Placental pericyte (primary cell): ENCODE results near the gene AQP3. TPM values are rescaled to one million over a fixed set of nuclear protein-coding genes. Genes with fewer than 3 reads are reported as not detected.

Experiments
- small RNA-seq: library from RNA; depleted of rRNA; stranded (forward); fragments of <200 nt; gene quantifications from one replicate; pipeline ENCODE3, GENCODE V24; 2012; ENCODE audit warnings: low replicate concordance
- total RNA-seq: library from RNA; depleted of rRNA; stranded (reverse); fragments of >200 nt; gene quantifications from 2 replicates; pipeline ENCODE4 v1.2.3, GENCODE V29; 2012

The AQP3 gene
- total RNA-seq: 1.9 and 5.9 TPM in 2 replicates

DNA sequence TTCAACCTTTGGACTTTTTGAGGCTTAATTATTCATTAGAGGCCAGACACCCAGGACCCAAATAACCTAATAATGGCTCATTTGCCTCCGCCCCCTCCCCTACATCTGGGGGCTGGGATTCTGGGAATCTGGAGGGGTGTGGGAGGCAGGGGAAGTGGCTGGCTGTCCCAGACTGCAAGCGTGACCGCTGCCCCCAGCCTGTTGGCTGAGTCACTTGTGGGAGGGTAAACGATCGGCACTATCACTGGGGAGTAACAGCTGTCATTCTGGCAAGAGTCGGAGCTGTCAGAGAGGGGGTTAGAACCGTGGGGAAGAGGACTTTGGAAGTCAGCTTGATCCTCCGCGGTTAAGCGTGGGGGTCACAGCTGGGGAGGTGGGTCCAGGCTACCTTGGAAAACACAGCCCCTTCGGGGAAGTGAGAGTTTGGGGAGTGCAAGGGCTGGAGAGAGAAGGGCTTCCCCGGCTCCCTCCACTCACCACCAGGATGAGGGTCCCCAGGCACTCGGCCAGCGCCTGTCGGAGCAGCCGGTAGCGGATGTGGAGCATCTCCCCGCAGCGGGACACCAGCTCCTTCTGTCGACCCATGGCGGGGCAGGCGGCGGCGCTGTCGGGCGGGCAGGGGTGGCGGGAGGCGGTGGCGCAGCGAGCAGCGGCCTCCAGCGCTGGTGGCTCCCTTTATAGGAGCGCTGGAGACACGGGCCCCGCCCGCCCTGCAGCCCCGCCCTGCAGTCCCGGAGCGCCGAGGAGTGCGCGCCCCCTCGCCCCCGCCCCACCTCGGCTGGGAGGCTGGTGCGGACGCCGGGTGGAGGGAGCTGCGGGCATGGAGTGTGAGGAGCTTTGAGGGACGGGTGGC lies at the start of gene AQP3:
AQP3 (minus strand) TSS at position 648 of the 853 bp plus-strand sequence; CDS start at position 585, 63 bp downstream.

GRCh38 chr9:33473643-33474352 lies 26.4 kb upstream of the AQP3 start, which contains the start of gene NOL6:
Gene NOL6, minus strand, starts transcription at chr9:33473924. Its CDS starts 82 bp downstream, at chr9:33473842.

GRCh38 chr9:33402371-33402770 lies 45.0 kb downstream of the AQP3 start, which contains the start of gene AQP7:
Gene AQP7, minus strand, starts transcription at chr9:33402568. Its CDS starts 1,306 bp downstream, at chr9:33401262.

Small RNA genes lying within 50 kb of the gene (small RNA-seq; reads per million reads assigned to genes)
- not detected for gene AL356218.2
- not detected for gene MIR6851

Other genes starting within 250 kb of the AQP3 start
- 1.3 and 1.8 TPM in 2 replicates for gene SPINK4, start 207.4 kb downstream of the AQP3 start, total RNA-seq
- gene BAG1, start 182.9 kb downstream of the AQP3 start, total RNA-seq: 25.2 and 65.2 TPM in 2 replicates
- 61.8 and 111 TPM in 2 replicates for gene CHMP5, start 182.5 kb downstream of the AQP3 start, total RNA-seq
- 34.2 and 37.4 TPM in 2 replicates for gene NFX1, start 157.1 kb downstream of the AQP3 start, total RNA-seq
- 0.44 TPM in 1 of 2 replicates, not detected in the other for gene AQP7, start 45.0 kb downstream of the AQP3 start, total RNA-seq
- 35.0 and 61.0 TPM in 2 replicates for gene NOL6, start 26.3 kb upstream of the AQP3 start, total RNA-seq
- gene ANKRD18B, start 76.7 kb upstream of the AQP3 start, total RNA-seq: 1.1 and 4.9 TPM in 2 replicates